GM18505 (cell line): ENCODE results near the gene FLOT1.

Experiments used
- ATAC-seq: cut with Tn5 transposase; IDR thresholded peaks from one replicate; pipeline ENCODE4 v1.9.1; 2021; ENCODE audit not compliant: unreplicated experiment
- POLR2A ChIP-seq: IDR thresholded peaks from 4 replicates; pipeline ENCODE4 v1.6.1; 2011; ENCODE audit warnings: borderline replicate concordance; ENCODE audit not compliant: insufficient read depth, insufficient read length; ENCODE audit errors: extremely low read depth

FLOT1 gene

GRCh38 chr6:30742316-30743098, at the start of gene FLOT1:
FLOT1 (minus strand) TSS chr6:30742687; CDS start chr6:30742189, 498 bp downstream.
- ATAC-seq, result peak; percentile 55
- peak; percentile 65 for TF ChIP-seq POLR2A

GRCh38 chr6:30790724-30791383, 48.4 kb upstream of the FLOT1 start:
- ATAC-seq, result no peak
- no peak for TF ChIP-seq POLR2A

GRCh38 chr6:30789606-30790005, 47.1 kb upstream of the FLOT1 start:
- ATAC-seq, result no peak
- TF ChIP-seq POLR2A, result no peak

- no peak for ATAC-seq
- TF ChIP-seq POLR2A, result no peak
These were observed 45.5 kb upstream of the FLOT1 start for GRCh38 chr6:30787954-30788353.

DNA sequence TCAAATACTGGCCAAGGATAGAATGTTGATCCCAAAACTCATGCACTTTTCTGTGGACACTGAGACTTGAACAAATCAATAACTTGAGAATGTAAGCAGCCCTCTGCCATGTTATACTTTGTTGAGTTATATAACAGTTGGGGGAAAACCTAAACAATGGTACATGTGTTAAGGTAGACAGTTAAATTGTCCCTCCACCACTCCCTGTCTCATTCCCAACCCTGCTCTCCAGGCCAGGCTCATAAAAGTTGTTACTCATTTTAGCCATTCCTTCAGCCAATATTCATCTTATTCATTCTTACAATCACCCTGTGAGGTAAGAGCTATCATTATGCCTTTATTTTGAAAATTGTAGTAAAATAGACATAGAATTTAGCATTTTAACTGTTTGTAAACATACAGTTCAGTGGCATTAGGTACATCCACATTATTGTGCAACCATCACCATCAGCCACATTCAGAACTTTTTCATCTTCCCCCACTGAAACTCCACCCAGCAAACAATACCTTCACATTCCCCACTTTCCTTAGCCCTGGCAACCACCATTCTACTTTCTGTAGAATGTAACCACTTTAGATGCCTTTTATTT, 40.0 kb upstream of the FLOT1 start:
- no peak for TF ChIP-seq POLR2A
- ATAC-seq, result no peak

DNA sequence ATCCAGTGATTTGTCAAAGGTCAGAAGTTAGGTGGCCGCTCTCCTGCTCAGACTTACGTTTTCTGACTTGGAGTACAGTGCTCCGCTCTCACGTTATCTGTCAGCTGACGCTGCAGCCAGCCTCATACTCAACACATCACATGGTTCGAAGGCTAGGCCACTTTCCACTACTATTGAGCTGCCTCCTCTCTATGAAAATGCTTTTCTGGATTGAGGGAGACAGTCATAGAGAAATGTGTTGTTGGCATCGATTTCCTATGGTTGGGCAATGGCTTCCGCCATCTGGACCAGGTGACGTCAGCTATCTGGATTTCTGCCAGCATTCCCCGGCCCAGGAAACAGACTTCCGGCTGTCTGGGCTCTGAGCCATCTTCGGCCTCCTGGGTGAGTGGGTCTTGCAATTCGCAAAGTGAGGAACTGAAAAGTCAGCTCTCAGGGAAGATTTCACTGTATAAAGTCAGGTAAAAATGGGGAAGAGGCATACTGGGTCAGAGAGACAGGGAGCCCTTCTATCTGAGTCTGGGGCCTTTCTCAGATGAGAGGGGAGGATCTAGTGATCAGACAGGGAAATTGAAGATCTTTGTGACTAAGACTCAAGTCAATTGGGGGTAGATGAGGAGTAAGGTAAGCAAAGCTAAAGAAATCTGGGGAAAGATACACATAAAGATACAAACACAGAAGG, 39.4 kb upstream of the FLOT1 start:
- no peak for ATAC-seq
- TF ChIP-seq POLR2A, result no peak

DNA sequence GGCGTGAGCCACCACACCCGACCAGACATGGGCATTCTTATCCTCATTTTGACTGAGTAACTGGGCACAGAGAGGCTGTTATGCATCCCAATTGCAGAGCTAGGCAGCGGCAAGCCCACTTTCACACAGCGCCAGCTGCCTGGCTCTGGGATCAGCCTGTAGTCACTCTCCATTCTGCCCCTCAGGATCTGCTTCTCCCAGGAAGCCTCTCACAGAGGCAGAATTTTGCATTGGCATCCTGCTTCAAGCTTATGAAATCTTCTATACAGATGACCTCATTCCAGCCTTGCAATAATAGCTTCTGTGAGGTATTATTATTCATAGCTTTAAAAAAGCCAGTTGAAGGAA, 38.9 kb upstream of the FLOT1 start:
- TF ChIP-seq POLR2A, result no peak
- ATAC-seq, result no peak

DNA sequence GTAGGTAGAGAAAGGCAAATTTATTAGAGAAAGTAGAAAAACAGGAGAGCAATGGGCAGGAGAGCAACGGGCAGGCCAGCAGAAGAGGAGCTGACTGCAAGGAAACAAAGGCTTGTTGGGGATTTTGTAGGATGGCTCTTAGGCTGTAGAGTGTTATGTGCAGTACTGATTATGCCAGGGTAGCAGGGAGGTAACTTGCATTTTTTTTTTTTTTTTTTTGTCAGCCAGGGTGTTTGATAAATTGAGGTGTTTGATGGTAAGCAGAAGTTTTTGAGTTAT, 38.1 kb upstream of the FLOT1 start:
- no peak for ATAC-seq
- no peak for TF ChIP-seq POLR2A

DNA sequence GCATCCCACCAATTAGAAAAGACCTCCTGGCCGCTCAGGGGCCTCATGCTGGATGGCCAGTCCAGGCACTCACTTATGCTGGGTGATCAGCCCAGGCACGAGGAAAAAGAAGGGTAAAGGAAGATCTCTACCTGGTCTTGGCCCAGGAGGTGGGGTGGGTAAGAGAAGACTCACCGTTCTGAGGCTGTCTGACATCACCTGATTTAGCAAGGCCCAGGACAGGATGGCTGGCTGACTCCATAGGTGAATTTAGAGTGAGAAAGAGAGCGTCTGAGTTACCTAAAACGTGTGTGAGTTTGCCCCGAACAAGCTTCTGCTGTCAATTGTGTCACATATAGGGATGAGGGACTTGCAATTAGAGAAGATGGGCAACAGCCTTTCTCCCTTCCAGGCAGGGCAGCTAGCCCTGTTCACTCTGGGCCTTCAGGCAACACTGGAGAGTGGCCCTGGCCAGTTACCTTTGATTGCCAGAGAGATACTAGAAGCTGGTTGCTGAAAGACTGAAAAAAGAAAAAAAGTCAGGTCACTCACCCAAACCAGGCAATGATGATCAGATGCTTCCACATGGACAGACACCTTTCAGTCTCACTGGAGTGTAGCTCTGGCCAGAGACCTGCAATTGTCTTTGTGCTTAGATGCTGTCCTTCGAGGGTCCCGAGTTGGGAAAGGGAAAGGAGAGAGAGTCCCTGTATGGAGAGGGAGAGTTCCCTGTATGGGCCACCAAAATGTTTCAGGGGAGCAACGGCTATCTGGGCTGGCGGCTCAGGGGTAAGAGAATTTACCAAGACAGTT, 37.6 kb upstream of the FLOT1 start:
- no peak for ATAC-seq
- TF ChIP-seq POLR2A, result no peak

DNA sequence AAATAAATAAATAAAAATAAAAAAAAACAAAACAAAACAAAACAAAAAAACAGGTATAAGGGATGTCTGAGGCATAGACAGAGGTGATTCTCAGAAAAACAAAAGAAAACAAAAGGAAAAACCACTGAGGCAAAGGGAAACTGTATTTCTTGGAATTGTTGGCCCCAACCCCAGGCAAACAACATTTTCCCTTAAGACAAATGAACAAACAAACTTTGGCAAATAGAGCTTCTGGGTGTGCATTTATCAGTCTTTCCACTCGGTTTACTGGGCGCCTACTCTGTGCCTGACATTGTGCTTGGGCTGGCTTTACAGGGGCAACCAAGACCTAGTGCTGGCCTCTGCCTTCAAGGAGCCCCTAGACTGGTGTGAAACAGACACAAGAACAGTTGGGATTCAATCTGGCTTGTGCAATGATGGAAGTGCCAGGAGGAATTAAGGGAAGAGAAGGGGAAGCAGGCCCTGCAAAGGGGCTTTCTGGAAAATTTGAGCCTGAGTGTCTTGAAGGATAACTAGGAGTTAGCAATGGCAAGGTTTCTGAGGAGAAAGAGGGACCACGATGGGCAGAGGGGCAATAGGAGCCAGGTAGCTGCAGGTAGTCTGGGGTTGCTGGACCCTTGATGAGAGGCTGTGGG, 35.6 kb upstream of the FLOT1 start:
- ATAC-seq, result no peak
- TF ChIP-seq POLR2A, result no peak

DNA sequence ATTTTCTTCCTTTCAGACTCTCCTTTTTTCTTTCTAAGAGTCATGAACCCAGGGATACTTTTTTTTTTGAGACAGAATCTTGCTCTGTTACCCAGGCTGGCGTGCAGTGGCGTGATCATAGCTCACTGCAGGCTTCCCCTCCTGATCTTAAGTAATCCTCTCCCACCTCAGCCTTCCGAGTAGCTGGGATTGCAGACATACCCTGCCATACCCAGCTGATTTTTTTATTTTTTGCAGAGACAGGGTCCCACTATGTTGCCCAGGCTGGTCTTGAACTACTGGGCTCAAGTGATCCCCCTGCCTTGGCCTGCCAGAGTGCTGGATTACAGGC, 34.6 kb upstream of the FLOT1 start:
- ATAC-seq, result no peak
- no peak for TF ChIP-seq POLR2A

- TF ChIP-seq POLR2A, result no peak
- no peak for ATAC-seq
These were observed 34.1 kb upstream of the FLOT1 start for GRCh38 chr6:30776390-30777154.

- ATAC-seq, result no peak
These were observed 32.6 kb upstream of the FLOT1 start for GRCh38 chr6:30775104-30775503.

GRCh38 chr6:30774701-30775100, 32.2 kb upstream of the FLOT1 start:
- no peak for TF ChIP-seq POLR2A
- ATAC-seq, result no peak

More at GRCh38 chr6:30775104-30775503, 32.6 kb upstream of the FLOT1 start:
- TF ChIP-seq POLR2A, result no peak
